HepG2 (cell line): ENCODE data around the gene TOM1L1. TPM values are rescaled to one million over a fixed set of nuclear protein-coding genes. Genes with fewer than 3 reads are reported as not detected.

ENCODE experiments used
- AHDC1 ChIP-seq: sonication (generic); formaldehyde crosslinking; IDR thresholded peaks from 2 replicates; pipeline ENCODE4 v1.5.1; 2020; ENCODE audit warnings: mild to moderate bottlenecking, missing genetic modification reagents, borderline replicate concordance
- ASH2L ChIP-seq: fragments of 300-600, 200-600 bp; sonication (generic); IDR thresholded peaks from 2 replicates; pipeline ENCODE4 v1.7.0; 2017; ENCODE audit warnings: low read depth, mild to moderate bottlenecking, moderate library complexity, mixed read lengths, low read length; ENCODE audit not compliant: insufficient read length
- ZBED4 ChIP-seq: sonication (generic); formaldehyde crosslinking; IDR thresholded peaks from 2 replicates; pipeline ENCODE4 v1.4.0; 2020; ENCODE audit warnings: missing genetic modification reagents, borderline replicate concordance
- ZBTB2 ChIP-seq: sonication (generic); formaldehyde crosslinking; IDR thresholded peaks from 2 replicates; pipeline ENCODE4 v1.8.0; 2022; ENCODE audit warnings: low read depth, missing genetic modification reagents
- ZBTB4 ChIP-seq: sonication (generic); formaldehyde crosslinking; IDR thresholded peaks from 2 replicates; pipeline ENCODE4 v1.4.0; 2020; ENCODE audit warnings: missing genetic modification reagents, mild to moderate bottlenecking, borderline replicate concordance
- ZFP1 ChIP-seq: IDR thresholded peaks from 2 replicates; pipeline ENCODE4 v1.6.1; 2016
- ZNF12 ChIP-seq: sonication (generic); formaldehyde crosslinking; IDR thresholded peaks from 2 replicates; pipeline ENCODE4 v1.5.0; 2020; ENCODE audit warnings: missing genetic modification reagents
- ZNF354B ChIP-seq: sonication (generic); formaldehyde crosslinking; IDR thresholded peaks from 2 replicates; pipeline ENCODE4 v1.8.0; 2022; ENCODE audit warnings: mild to moderate bottlenecking, missing genetic modification reagents
- ZNF619 ChIP-seq: sonication (generic); formaldehyde crosslinking; IDR thresholded peaks from 2 replicates; pipeline ENCODE4 v1.4.0; 2020; ENCODE audit warnings: mild to moderate bottlenecking, missing genetic modification reagents
- ZUFSP ChIP-seq: sonication (generic); formaldehyde crosslinking; IDR thresholded peaks from 2 replicates; pipeline ENCODE4 v1.9.0; 2021; ENCODE audit warnings: missing genetic modification reagents, mild to moderate bottlenecking, borderline replicate concordance
- polyA plus RNA-seq, 8 experiments: library from polyadenylated mRNA; depleted of rRNA in 3 of 8; stranded (reverse) in 7 of 8; unstranded in 1 of 8; fragments of >200 nt; fragmentation: Illumina TruSeq in 4 of 8; extraction: Trizol in 4 of 8; gene quantifications; 2 replicates each; pipeline versions ENCODE4 v1.2.1 to v1.2.3, GENCODE V29; 2011 to 2016; ENCODE audit warnings: low read depth in 4 of 8, missing spikeins in 1 of 8, mixed read lengths in 1 of 8; ENCODE audit not compliant: insufficient read depth in 1 of 8
- total RNA-seq, 5 experiments: library from RNA; depleted of rRNA; stranded (reverse); fragments of >200 nt; fragmentation: Illumina TruSeq; extraction: Trizol; gene quantifications; 2 replicates each; pipeline ENCODE4 v1.2.3, GENCODE V29; 2016; ENCODE audit warnings: low read depth in 1 of 5

The TOM1L1 gene
- total and polyA plus RNA-seq, 2 of the 13 experiments (the other 11 are each of a cell fraction or from before 2014, with no cell fraction given) = 45.3 to 51.3 TPM

- no peak for TF ChIP-seq AHDC1 (CRISPR knock-in tag)
- no peak for TF ChIP-seq ZNF12 (CRISPR knock-in tag)
- peak; percentile 10 for TF ChIP-seq ASH2L
- no peak for TF ChIP-seq ZNF619
- no peak for TF ChIP-seq ZUFSP
- TF ChIP-seq ZBTB2 = no peak
- no peak for TF ChIP-seq ZFP1 (CRISPR knock-in tag)
- TF ChIP-seq ZBTB4 = no peak
- no peak for TF ChIP-seq ZNF354B (CRISPR knock-in tag)
- no peak for TF ChIP-seq ZBED4
Observed at GRCh38 chr17:54967621-54968261, 67.1 kb downstream of the TOM1L1 start (continued).
